Spleen (tissue), 11 donors: Measurements from ENCODE around the gene SCN4B. TPM values are rescaled to one million over a fixed set of nuclear protein-coding genes. Genes with fewer than 3 reads are reported as not detected.

Source experiments
- DNase-seq: peaks from one replicate; pipeline ENCODE4 v3.0.0-alpha.2; 2020
- H3K27ac ChIP-seq, 8 donors: fragments of 200-600 bp; sonication (generic) in 7 of 8; 1 replicate in 4 of 8; 2 replicates in 4 of 8; pipeline versions ENCODE4 v1.5.0 to v1.8.0; 2016 to 2021; ENCODE audit warnings: inconsistent platforms in 4 of 8, mild to moderate bottlenecking in 4 of 8, moderate library complexity in 1 of 8
- H3K27me3 ChIP-seq, 7 donors: fragments of 200-600 bp; sonication (generic) in 6 of 7; replicated peaks in 1 of 7; 1 replicate in 4 of 7; 2 replicates in 3 of 7; pipeline versions ENCODE4 v1.5.0 to v1.8.0; 2016 to 2021; ENCODE audit warnings: inconsistent platforms in 3 of 7, mild to moderate bottlenecking in 1 of 7
- H3K36me3 ChIP-seq, 6 donors: fragments of 200-600 bp; sonication (generic) in 5 of 6; 1 replicate in 4 of 6; 2 replicates in 2 of 6; pipeline versions ENCODE4 v1.5.0 to v1.8.0; 2016 to 2021; ENCODE audit warnings: inconsistent platforms in 2 of 6
- H3K4me1 ChIP-seq, 6 donors: fragments of 200-600 bp; sonication (generic) in 5 of 6; 1 replicate in 3 of 6; 2 replicates in 3 of 6; pipeline versions ENCODE4 v1.5.0 to v1.8.0; 2016 to 2021; ENCODE audit warnings: inconsistent platforms in 3 of 6
- H3K4me3 ChIP-seq, 8 donors: fragments of 200-600 bp; sonication (generic) in 7 of 8; 1 replicate in 4 of 8; 2 replicates in 4 of 8; pipeline versions ENCODE4 v1.5.0 to v1.8.0; 2016 to 2021; ENCODE audit warnings: inconsistent platforms in 4 of 8, mild to moderate bottlenecking in 4 of 8, moderate library complexity in 2 of 8
- H3K9me3 ChIP-seq, 8 donors: fragments of 200-600 bp; sonication (generic) in 7 of 8; 1 replicate in 4 of 8; 2 replicates in 4 of 8; pipeline versions ENCODE4 v1.5.0 to v1.8.0; 2016 to 2021; ENCODE audit warnings: inconsistent platforms in 4 of 8
- CTCF ChIP-seq, 11 experiments: fragments of 200-600 bp in 7 of 11; fragments of 450-650 bp in 4 of 11; sonication (generic) in 4 of 11; IDR thresholded peaks in 8 of 11; conservative IDR thresholded peaks in 3 of 11; 1 replicate in 7 of 11; 2 replicates in 4 of 11; pipeline versions ENCODE4 v1.4.0 to v1.8.0; 2016 to 2021; ENCODE audit warnings: antibody characterized with exemption in 11 of 11, inconsistent platforms in 4 of 11, mild to moderate bottlenecking in 1 of 11
- POLR2A ChIP-seq, 3 donors: fragments of 450-650 bp; IDR thresholded peaks; one replicate each; pipeline ENCODE4 v1.5.1; 2017; ENCODE audit warnings: antibody characterized with exemption in 3 of 3, mild to moderate bottlenecking in 1 of 3
- POLR2AphosphoS5 ChIP-seq, 3 donors: sonication (generic); formaldehyde crosslinking; IDR thresholded peaks; one replicate each; pipeline ENCODE4 v1.5.1; 2017; ENCODE audit warnings: antibody characterized with exemption in 3 of 3
- WGBS, 5 donors: extraction: QIAGEN DNeasy Blood & Tissue Kit in 3 of 5; methylation state at CpG; one replicate each; pipeline versions ENCODE4 v1.1.5 to v1.1.7; 2013 to 2018; 5-methylcytosine and 5-hydroxymethylcytosine counted together
- intact Hi-C: fragments of 100-400 bp; cut with DNase I; formaldehyde crosslinking; loops from one replicate; pipeline ENCODE4 v1.15.0; 2023; ENCODE audit warnings: low total_unique reads
- polyA plus RNA-seq, 3 donors: library from polyadenylated mRNA; stranded (reverse); fragments of 200-250 nt; gene quantifications; one replicate each; pipeline ENCODE4 v1.2.1, GENCODE V29; 2013
- total RNA-seq, 7 donors: library from RNA; depleted of rRNA in 3 of 7; stranded (reverse); fragments of >200 nt in 3 of 7; fragmentation: NEBNext Ultra II Directional in 4 of 7; extraction: Animal tissue kit (Norgen Biotek cat#: 25700) in 4 of 7; gene quantifications; one replicate each; pipeline versions ENCODE4 v1.1.0 to v1.2.1, GENCODE V29; 2016 to 2021
- donor health status: healthy with polysubstance abuse.
- donor health status: DM: no; HTN: no; CAD: no; lungs with moderate emphysema.
- donor health status: DM: no; HTN: no; CAD: no.
- donor health status: Bipolar disorder and iron deficiency.
- donor health status: healthy.
- donor health status: DM: no; HTN: no; CAD: no.
- donor health status: DM: yes; HTN: yes; CAD: no.

The SCN4B gene
- total and polyA plus RNA-seq, 10 donors: 0.06 to 1.9 (median 0.41) TPM; not detected in 2

GRCh38 chr11:118152020-118152551 lies 537 bp downstream of the SCN4B start:
- Histone ChIP-seq H3K9me3 (no peaks in the 10 kb centered on the region), H3K27me3 (peaks cover 4 to 86% (median 57%) of the 10 kb centered on the region in 7 donors), H3K4me3 (peak overlapping the region in 6 of 8 donors; percentile 38 to 69 (median 44)), H3K27ac (no peak overlapping the region), H3K36me3 (no peaks in the 10 kb centered on the region), H3K4me1 (peaks cover 5 to 26% (median 14%) of the 10 kb centered on the region in 6 donors)
- intact Hi-C loops: no loop called here
- DNase-seq: no peak
- WGBS, 5 donors: 34 to 40% (median 36%) methylated on average over 12 to 16 of the region's 16 CpGs
- TF ChIP-seq POLR2AphosphoS5 (IDR thresholded peaks at IDR 0.05) (no peak), CTCF (IDR thresholded peaks at IDR 0.05 in 8 of 11, conservative IDR thresholded peaks at IDR 0.05 in 3 of 11) (no peak), POLR2A (IDR thresholded peaks at IDR 0.05) (no peak)

GRCh38 chr11:118151431-118151830 lies 1.2 kb downstream of the SCN4B start:
- TF ChIP-seq POLR2AphosphoS5 (IDR thresholded peaks at IDR 0.05) (no peak), POLR2A (IDR thresholded peaks at IDR 0.05) (no peak), CTCF (IDR thresholded peaks at IDR 0.05 in 8 of 11, conservative IDR thresholded peaks at IDR 0.05 in 3 of 11) (no peak)
- H3K4me1 ChIP-seq: peaks cover 5 to 21% (median 14%) of the 10 kb centered on the region in 6 donors
- H3K36me3 ChIP-seq: no peaks in the 10 kb centered on the region
- no peaks in the 10 kb centered on the region for H3K9me3 ChIP-seq
- H3K4me3 ChIP-seq: no peak overlapping the region
- intact Hi-C loops: no loop called here
- no peak for DNase-seq
- WGBS, 5 donors: 47 to 62% (median 52%) methylated on average over 5 of the region's 5 CpGs
- no peak overlapping the region for H3K27ac ChIP-seq
- peaks cover 4 to 84% (median 50%) of the 10 kb centered on the region in 7 donors for H3K27me3 ChIP-seq

- TF ChIP-seq CTCF (IDR thresholded peaks at IDR 0.05 in 8 of 11, conservative IDR thresholded peaks at IDR 0.05 in 3 of 11) (no peak), POLR2AphosphoS5 (IDR thresholded peaks at IDR 0.05) (no peak), POLR2A (IDR thresholded peaks at IDR 0.05) (no peak)
- H3K4me3 ChIP-seq: no peak overlapping the region
- DNase-seq: no peak
Observed at GRCh38 chr11:118149493-118149892, 3.1 kb downstream of the SCN4B start.

GRCh38 chr11:118148856-118149255 lies 3.8 kb downstream of the SCN4B start:
- intact Hi-C loops: no loop called here
- H3K4me3 ChIP-seq: no peak overlapping the region
- H3K4me1 ChIP-seq: peaks cover 9 to 34% (median 23%) of the 10 kb centered on the region in 6 donors
- WGBS, 5 donors: 85 to 93% (median 89%) methylated on average over 2 of the region's 2 CpGs
- H3K27me3 ChIP-seq: peaks cover 4 to 84% (median 33%) of the 10 kb centered on the region in 7 donors
- no peak overlapping the region for H3K27ac ChIP-seq
- no peak for DNase-seq
- H3K36me3 ChIP-seq: no peaks in the 10 kb centered on the region
- no peaks in the 10 kb centered on the region for H3K9me3 ChIP-seq
- TF ChIP-seq POLR2A (IDR thresholded peaks at IDR 0.05) (no peak), POLR2AphosphoS5 (IDR thresholded peaks at IDR 0.05) (no peak), CTCF (IDR thresholded peaks at IDR 0.05 in 8 of 11, conservative IDR thresholded peaks at IDR 0.05 in 3 of 11) (no peak)

More at GRCh38 chr11:118149493-118149892, 3.1 kb downstream of the SCN4B start:
- Histone ChIP-seq H3K36me3 (no peaks in the 10 kb centered on the region), H3K4me1 (peaks cover 9 to 34% (median 23%) of the 10 kb centered on the region in 6 donors), H3K27me3 (peaks cover 4 to 84% (median 39%) of the 10 kb centered on the region in 7 donors), H3K27ac (no peak overlapping the region), H3K9me3 (no peaks in the 10 kb centered on the region)
- intact Hi-C loops: no loop called here
- 84 to 100% (median 86%) methylated on average over 1 of the region's 1 CpG; no CpG with 5 or more reads in 1 of the 5 donors for WGBS, 5 donors
